Astrocyte of the cerebellum (primary cell): Measurements from ENCODE around the gene NSG2.
A peak's percentile ranks its signal among the peaks of the same experiment; 100 is the strongest.
"Not testable (repeated sequence)": the region's sequence is repeated elsewhere in the genome, so short reads cannot be mapped to it uniquely, and the experiment has no call there.

ENCODE experiments used
- DNase-seq: peaks from one replicate; pipeline ENCODE4 v3.0.0-alpha.2; 2011; ENCODE audit warnings: low read depth
- H3K4me3 ChIP-seq: 2 replicates; pipeline ENCODE4 v1.5.1; 2011; ENCODE audit warnings: mild to moderate bottlenecking, low read depth, low read length, moderate library complexity
- CTCF ChIP-seq: IDR thresholded peaks from 2 replicates; pipeline ENCODE4 v1.5.1; 2012; ENCODE audit warnings: low read length, low read depth, moderate library complexity, mild to moderate bottlenecking; ENCODE audit errors: missing control alignments
- in situ Hi-C: cut with HindIII; loops from 2 replicates; pipeline ENCODE4 v1.10.0; 2017; ENCODE audit warnings: low sequenced_read_pairs

The NSG2 gene

GRCh38 chr5:174010365-174010764 is 35.1 kb upstream of the NSG2 start:
- H3K4me3 ChIP-seq: no peak overlapping the region
- DNase-seq: no peak
- in situ Hi-C loops: no loop called here
- no peak for TF ChIP-seq CTCF

DNA sequence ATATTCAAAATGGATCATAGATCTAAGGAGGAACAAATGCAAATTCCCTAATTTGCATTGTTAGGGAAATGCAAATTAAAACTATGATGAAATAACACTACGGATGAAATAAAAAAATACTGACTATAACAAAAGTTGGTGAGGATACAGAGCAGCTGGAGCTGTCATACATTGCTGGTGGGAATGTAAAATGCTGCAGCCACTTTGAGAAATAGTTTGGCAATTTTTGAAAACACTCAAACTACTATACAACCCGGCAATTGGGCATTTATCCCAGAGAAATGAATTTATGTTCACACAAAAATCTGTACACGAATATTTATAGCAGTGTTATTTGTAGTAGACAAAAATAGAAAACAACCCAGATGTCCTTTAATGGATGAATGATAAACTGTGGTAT is 34.1 kb upstream of the NSG2 start:
- in situ Hi-C loops: no loop called here
- no peak overlapping the region for H3K4me3 ChIP-seq

DNA sequence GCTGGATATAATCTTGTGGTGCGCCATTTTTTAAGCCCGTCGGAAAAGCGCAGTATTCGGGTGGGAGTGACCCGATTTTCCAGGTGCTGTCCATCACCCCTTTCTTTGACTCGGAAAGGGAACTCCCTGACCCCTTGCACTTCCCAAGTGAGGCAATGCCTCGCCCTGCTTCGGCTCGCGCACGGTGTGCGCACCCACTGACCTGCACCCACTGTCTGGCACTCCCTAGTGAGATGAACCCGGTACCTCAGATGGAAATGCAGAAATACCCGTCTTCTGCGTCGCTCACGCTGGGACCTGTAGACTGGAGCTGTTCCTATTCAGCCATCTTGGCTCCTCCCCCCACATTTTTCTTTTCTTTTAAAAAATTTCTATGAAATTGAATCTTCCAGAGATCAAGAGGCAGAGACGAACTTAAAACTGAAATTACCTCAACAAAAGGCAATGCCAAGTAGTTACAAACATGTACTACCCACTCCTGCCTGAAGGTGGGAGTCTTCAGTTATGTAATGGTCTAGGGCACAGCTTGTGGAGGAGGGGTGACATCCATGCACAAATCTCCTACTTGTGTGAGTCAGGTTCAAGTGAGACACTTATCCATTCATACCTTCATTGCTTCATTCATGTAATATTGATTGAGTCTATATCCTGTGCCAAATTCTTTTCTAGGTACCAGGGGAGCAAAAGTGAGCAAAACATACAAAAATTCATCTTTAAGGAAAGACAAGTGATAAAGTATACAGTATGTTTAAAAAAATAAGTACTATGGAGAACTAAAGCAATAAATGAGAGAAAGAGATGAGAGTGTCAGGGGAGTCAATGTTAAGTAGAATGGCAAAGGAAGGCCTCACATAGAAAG is 25.2 kb upstream of the NSG2 start:
- DNase-seq: peak; percentile 18
- H3K4me3 ChIP-seq, in situ Hi-C loops: not testable (repeated sequence)
- peak; percentile 61 for TF ChIP-seq CTCF

More for the DNA sequence above, 34.1 kb upstream of the NSG2 start:
- DNase-seq: no peak
- no peak for TF ChIP-seq CTCF

GRCh38 chr5:174020928-174021304 is 24.6 kb upstream of the NSG2 start:
- DNase-seq: no peak
- H3K4me3 ChIP-seq: no peak overlapping the region
- TF ChIP-seq CTCF: no peak
- in situ Hi-C loops: no loop called here

DNA sequence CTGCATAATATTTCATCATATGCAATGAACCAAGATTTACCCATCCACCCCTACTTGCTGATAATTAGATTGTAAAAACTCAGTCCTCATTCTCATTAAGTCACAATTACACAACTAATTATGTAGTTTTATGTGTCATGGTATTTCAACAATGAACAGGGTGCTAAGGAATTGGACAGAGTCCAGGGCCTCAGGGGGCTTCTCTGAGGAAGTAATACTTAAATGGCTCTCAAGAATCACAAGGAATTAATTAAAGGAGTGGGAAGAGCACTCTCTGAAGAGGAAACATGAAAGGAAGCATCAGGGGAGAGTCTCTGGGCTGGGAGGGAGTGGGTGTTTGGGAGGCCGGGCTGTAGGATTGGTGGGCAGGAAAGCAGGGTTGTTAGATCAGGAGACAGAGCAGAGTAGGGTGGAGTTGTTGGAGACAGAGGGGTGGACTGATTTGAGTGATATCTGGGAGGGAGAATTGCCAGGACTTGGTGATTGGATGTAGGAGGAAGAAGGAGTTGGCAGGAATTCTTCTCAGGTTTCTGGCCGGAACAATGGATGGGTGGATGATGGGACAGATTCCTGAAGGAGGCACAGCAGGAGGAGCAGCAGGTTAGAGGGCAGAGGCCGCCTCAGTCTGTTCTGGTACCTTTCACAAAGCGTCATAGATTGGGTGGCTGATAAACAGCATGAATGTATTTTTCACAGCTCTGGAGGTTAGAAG is 23.0 kb upstream of the NSG2 start:
- no peak for DNase-seq
- TF ChIP-seq CTCF: no peak
- in situ Hi-C loops: no loop called here
- no peak overlapping the region for H3K4me3 ChIP-seq

DNA sequence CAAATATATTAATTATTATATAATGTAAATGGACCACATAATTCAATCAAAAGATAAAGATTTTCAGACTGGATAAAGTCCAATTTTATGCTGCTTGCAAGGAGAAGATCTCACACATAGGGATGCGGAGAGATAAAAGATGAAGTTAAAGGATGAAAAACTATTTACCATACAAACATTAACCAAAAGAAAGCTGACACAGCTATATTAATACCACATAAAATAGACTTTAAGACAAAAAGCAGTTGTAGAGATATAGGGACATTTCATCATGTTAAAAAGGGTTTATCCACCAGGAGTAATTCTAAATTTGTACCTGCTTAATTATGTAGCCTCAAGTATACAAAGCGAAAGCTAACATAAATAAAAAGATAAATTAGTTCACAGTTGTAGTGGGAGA is 15.2 kb upstream of the NSG2 start:
- no peak for DNase-seq
- in situ Hi-C loops: loop anchor here (25.0 kb wide), 1 partner anchor 282 kb away; no protein-coding TSS in a partner anchor
- H3K4me3 ChIP-seq: no peak overlapping the region
- no peak for TF ChIP-seq CTCF
